RWPE2 (cell line): ENCODE measurements around the gene SSU72.

Experiments
- ATAC-seq: fragments of 200-7000 bp; cut with Tn5 transposase; 3 replicates; pipeline ENCODE4 v1.9.1; 2021; ENCODE audit warnings: low read depth
- DNase-seq: peaks from one replicate; pipeline ENCODE4 v3.0.0-alpha.2; 2020; ENCODE audit warnings: low spot score
- H3K27ac ChIP-seq: fragments of 450-650 bp; 2 replicates; pipeline ENCODE4 v1.5.1; 2017; ENCODE audit warnings: mild to moderate bottlenecking; ENCODE audit not compliant: poor library complexity, severe bottlenecking
- H3K27me3 ChIP-seq: fragments of 250-450 bp; sonication (Bioruptor Pico); 2 replicates; pipeline ENCODE4 v1.5.1; 2021; ENCODE audit warnings: mild to moderate bottlenecking, moderate library complexity; ENCODE audit not compliant: insufficient read depth, poor library complexity, severe bottlenecking
- H3K36me3 ChIP-seq: fragments of 250-450 bp; sonication (Bioruptor Pico); 2 replicates; pipeline ENCODE4 v1.5.1; 2020; ENCODE audit warnings: low read depth, mild to moderate bottlenecking, moderate library complexity
- H3K4me1 ChIP-seq: fragments of 250-450 bp; sonication (Bioruptor Pico); 2 replicates; pipeline ENCODE4 v1.5.1; 2021; ENCODE audit warnings: mild to moderate bottlenecking, moderate library complexity; ENCODE audit not compliant: insufficient read depth, poor library complexity, severe bottlenecking
- H3K4me3 ChIP-seq: fragments of 250-450 bp; sonication (Bioruptor Pico); 2 replicates; pipeline ENCODE4 v1.5.1; 2021; ENCODE audit warnings: mild to moderate bottlenecking, moderate library complexity; ENCODE audit not compliant: severe bottlenecking
- H3K9me3 ChIP-seq: fragments of 250-450 bp; sonication (Bioruptor Pico); 2 replicates; pipeline ENCODE4 v1.5.1; 2021; ENCODE audit warnings: mild to moderate bottlenecking, moderate library complexity; ENCODE audit not compliant: severe bottlenecking
- TF ChIP-seq, protein P1 (sequence below): fragments of 450-650 bp; IDR thresholded peaks from one replicate; pipeline ENCODE4 v1.5.1; 2017; ENCODE audit warnings: mild to moderate bottlenecking, moderate library complexity; ENCODE audit not compliant: poor library complexity, severe bottlenecking

The SSU72 gene

DNA sequence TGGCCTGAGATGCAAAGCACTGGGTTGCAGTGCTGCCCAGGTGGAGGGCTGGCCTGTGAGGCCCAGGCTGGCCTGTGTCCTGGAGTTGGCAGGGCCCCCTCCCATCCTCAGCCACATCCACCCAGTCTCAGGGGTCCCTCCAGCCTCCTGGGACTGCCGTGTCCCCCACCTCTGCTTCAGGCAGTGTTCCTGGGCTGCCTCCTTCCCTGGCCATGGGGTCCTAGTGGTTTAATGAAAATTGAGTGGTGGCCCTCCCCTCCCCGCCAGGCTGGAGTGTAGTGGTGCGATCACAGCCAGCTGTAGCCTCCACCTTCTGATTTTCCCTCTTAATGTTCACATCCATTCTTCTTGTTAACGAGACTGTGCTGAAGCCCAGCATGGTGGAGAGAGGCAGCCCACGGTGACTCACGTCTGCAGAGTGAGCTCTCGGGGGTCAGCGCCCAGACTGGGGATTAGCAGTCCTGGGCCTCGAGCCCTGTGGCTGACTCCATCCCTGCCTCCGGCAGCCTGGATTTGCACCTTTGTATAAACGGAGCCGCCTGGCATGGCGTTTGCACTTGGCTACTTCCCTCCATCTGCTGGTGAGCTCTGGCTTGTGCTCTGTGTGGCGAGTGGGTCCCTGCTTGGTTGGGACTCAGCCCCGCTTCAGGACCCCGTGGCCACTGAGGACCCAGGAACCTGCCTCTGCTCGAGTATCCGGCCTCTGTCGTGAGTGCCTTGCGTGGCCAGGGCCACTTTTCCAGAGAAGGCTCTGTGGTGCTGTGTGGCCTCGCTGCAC lies 47.5 kb upstream of the SSU72 start:
- no peak for DNase-seq
- H3K9me3 ChIP-seq = no peaks in the 10 kb centered on the region
- H3K36me3 ChIP-seq = no peaks in the 10 kb centered on the region
- no peak for ATAC-seq
- H3K27me3 ChIP-seq = no peaks in the 10 kb centered on the region
- H3K4me1 ChIP-seq = no peaks in the 10 kb centered on the region
- TF ChIP-seq, protein P1, sequence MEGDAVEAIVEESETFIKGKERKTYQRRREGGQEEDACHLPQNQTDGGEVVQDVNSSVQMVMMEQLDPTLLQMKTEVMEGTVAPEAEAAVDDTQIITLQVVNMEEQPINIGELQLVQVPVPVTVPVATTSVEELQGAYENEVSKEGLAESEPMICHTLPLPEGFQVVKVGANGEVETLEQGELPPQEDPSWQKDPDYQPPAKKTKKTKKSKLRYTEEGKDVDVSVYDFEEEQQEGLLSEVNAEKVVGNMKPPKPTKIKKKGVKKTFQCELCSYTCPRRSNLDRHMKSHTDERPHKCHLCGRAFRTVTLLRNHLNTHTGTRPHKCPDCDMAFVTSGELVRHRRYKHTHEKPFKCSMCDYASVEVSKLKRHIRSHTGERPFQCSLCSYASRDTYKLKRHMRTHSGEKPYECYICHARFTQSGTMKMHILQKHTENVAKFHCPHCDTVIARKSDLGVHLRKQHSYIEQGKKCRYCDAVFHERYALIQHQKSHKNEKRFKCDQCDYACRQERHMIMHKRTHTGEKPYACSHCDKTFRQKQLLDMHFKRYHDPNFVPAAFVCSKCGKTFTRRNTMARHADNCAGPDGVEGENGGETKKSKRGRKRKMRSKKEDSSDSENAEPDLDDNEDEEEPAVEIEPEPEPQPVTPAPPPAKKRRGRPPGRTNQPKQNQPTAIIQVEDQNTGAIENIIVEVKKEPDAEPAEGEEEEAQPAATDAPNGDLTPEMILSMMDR = no peak
- H3K27ac ChIP-seq = no peak overlapping the region
- H3K4me3 ChIP-seq = no peak overlapping the region

DNA sequence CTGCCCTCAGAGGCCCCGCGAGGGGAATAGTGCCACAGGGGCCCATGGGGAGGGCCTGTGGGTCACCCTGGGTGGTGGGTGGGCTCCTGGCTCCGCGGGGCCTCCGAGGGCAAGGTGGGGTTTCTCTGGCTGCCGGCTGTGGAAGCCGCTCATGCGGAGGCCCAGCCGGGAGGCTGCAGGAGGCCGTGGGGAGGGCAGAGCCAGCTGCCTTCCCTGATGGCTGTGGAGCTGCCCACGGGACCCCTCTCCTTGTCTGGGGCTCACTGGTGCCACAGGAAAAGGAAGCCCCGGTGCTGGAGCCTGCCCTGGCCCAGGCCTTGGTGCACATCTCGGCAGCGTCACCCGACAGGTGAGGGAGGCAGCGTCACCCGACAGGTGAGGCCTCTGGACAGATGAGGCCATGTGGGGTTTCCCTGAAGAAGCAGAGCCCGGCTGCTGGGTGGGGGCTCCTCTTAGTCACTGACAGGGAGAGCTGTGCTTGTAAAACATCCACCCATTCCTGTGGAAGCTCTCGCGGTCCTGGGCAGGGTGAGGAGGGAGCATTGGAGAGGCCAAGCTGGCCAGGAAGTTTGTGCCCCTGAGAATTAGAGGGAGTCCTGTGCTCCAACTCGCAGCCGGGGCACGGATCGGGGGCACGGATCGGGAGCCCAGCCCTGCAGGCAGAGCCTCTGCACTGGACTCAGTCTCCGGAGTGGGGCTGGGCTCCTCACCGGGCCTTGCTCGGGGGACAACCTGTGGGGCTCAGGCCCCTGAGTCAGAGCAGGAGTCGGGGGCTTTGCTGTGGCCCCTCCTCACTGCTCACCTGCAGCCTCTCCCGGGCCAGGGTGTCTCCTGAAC lies 46.7 kb upstream of the SSU72 start:
- DNase-seq (no peak), ATAC-seq (no peak)
- TF ChIP-seq, protein P1 = no peak
- H3K36me3 ChIP-seq = no peaks in the 10 kb centered on the region
- H3K9me3 ChIP-seq = no peaks in the 10 kb centered on the region
- H3K27me3 ChIP-seq = no peaks in the 10 kb centered on the region
- H3K27ac ChIP-seq = no peak overlapping the region
- H3K4me1 ChIP-seq = no peaks in the 10 kb centered on the region
- no peak overlapping the region for H3K4me3 ChIP-seq

DNA sequence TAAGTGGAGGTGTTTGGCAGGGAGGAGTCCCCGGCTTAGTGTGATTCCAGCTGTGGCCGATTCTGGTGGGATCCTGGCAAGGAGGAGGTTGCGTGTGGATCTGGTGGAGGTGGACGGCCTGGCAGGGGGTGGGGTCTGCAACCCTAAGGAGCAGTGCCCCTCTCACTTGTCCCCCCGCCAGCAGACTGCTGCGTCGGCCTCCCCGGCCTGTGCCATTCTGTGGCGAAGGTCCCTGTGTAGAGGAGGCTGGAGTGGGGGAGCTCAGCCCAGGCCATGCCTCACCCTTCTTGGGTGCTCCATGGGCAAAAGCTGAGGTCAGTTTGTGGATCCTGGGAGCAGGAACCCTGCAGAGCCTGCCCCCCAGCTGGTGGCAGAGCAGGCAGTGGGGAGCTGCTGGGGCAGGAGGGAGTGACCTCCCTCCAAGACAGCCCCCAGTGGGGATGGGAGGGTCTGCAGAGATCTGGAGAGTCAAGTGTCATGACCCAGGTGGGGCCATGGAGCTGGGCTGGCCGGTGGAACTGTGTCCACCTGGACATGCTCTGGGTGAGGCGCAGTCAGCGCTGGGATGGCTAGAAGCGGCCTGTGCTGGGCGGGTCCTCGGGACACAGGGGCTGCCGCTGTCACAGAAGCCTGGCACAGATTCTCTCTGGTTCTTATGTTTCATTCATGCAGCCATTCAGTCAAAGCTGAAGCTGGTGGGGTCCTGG lies 45.9 kb upstream of the SSU72 start:
- no peaks in the 10 kb centered on the region for H3K36me3 ChIP-seq
- TF ChIP-seq, protein P1 = no peak
- no peaks in the 10 kb centered on the region for H3K27me3 ChIP-seq
- no peaks in the 10 kb centered on the region for H3K4me1 ChIP-seq
- ATAC-seq = no peak
- no peaks in the 10 kb centered on the region for H3K9me3 ChIP-seq
- no peak overlapping the region for H3K27ac ChIP-seq
- DNase-seq = no peak
- no peak overlapping the region for H3K4me3 ChIP-seq

DNA sequence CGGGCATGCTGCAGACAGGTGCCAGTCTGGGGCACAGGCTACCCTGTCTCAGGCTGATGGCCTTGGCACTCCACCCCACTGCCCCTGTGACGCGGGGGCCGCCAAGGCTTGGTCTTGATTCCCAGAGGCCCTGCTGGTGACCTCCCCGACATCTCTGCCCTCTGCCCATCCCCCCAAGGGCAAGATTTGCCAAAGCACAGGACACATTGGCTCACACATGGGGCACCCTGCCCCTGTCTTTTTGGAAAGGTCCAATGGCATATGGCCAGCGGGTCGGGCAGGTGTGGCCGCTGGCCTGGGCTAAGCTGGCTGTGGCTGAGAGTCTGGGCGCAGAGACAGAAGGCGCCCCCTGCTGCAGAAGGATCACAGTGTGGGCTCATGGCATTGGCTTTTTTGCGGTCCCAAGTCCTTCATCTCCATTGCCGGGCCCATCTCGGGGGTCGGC lies 45.3 kb upstream of the SSU72 start:
- Histone ChIP-seq H3K9me3 (no peaks in the 10 kb centered on the region), H3K4me1 (no peaks in the 10 kb centered on the region), H3K36me3 (no peaks in the 10 kb centered on the region), H3K27me3 (no peaks in the 10 kb centered on the region), H3K27ac (no peak overlapping the region), H3K4me3 (no peak overlapping the region)
- TF ChIP-seq, protein P1 = no peak
- ATAC-seq (no peak), DNase-seq (no peak)
